ENCODE results near the gene ZSWIM8.

GRCh38 chr10:73781548-73781878 is 3.9 kb upstream of the ZSWIM8 start:
- TF ChIP-seq POLR2AphosphoS5 (IDR thresholded peaks at IDR 0.05; ENCODE audit: low read depth, low read length) (no peak), POLR2A (IDR thresholded peaks at IDR 0.05; ENCODE audit: low read depth, low read length) (no peak)

Data from GM12891 (cell line).